Measurements from ENCODE around the gene GDPD1. TPM values are rescaled to one million over a fixed set of nuclear protein-coding genes. Genes with fewer than 3 reads are reported as not detected.
"Not testable (repeated sequence)": the region's sequence is repeated elsewhere in the genome, so short reads cannot be mapped to it uniquely, and the experiment has no call there.

Gene GDPD1
- total RNA-seq, 1 experiment from 2014 or later, result not detected

DNA sequence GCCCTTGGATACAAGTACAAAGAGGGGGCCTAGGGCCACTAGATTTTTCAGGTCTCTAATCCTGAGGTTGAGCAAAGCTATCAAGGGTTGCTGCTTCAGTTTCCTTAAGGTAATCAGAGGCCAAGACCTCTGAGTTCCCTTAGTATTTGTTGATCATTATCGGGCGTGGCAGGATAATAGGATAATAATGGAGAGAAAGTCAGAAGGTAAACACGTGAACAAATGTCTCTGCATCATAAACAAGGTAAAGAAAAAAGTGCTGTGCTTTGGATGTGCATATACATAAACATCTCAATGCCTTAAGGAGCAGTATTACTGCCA, 69.6 kb downstream of the GDPD1 start:
- H3K27me3 ChIP-seq, result no peaks in the 10 kb centered on the region
- no peaks in the 10 kb centered on the region for H3K36me3 ChIP-seq
- H3K4me3 ChIP-seq, result no peak overlapping the region
- DNase-seq, result no peak
- no peaks in the 10 kb centered on the region; the same call in 1 of the 2 replicates for H3K9me3 ChIP-seq

DNA sequence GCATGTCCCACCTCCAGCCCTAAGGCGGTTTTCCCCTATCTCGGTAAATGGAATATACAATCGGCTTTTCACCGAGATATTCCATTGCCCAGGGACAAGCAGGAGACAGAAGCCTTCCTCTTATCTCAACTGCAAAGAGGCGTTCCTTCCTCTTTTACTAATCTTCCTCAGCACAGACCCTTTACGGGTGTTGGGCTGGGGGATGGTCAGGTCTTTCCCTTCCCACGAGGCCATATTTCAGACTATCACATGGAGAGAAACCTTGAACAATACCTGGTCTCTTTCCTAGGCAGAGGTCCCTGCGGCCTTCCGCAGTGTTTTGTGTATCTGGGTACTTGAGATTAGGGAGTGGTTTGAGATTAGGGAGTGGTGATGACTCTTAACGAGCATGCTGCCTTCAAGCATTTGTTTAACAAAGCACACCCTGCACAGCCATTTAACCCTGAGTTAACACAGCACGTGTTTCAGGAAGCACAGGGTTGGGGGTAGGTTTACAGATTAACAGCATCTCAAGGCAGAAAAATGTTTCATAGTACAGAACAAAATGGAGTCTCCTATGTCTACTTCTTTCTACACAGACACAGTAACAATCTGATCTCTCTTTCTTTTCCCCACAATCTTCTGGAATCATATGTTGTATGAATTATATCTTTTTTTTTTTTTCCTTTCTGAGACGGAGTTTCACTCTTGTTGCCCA, 70.1 kb downstream of the GDPD1 start:
- not testable (repeated sequence) for H3K9me3 ChIP-seq, H3K27me3 ChIP-seq, H3K36me3 ChIP-seq, H3K4me3 ChIP-seq, DNase-seq

DNA sequence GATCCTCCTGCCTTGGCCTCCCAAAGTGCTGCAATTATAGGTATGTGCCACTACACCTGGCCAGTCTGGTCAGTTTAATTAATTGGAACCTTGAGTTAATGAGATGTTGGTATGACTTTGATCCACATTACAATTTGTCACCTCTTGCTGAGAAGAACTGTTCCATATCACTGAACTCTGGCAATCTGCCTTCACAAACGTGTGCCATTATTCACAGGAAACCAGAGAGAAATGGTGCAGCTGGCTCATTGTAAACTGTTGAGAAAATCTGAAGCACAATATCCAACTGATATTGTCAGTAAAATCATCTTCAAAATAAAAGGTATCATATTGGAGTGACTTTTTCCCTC, 71.8 kb downstream of the GDPD1 start:
- no peaks in the 10 kb centered on the region; the same call in 1 of the 2 replicates for H3K9me3 ChIP-seq
- H3K4me3 ChIP-seq, result no peak overlapping the region
- no peak for DNase-seq
- no peaks in the 10 kb centered on the region for H3K36me3 ChIP-seq
- H3K27me3 ChIP-seq, result no peaks in the 10 kb centered on the region

DNA sequence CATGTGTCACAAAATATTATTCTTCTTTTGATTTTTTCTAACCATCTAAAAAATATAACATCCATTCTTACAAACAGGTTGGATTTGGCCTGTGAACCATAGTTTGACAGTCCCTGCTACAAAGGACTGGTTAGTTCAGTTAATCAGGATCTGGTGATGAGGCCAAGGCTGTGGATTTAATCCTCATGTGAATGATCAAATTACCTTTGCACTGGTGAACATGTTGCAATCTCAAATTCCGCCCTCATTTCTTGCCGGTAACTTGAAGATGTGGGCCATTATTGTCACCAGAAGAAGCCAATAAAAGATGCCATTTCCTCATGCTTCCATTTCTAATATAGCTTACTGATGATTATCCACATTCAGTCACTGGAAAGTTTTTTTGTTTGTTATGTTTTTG, 75.9 kb downstream of the GDPD1 start:
- Histone ChIP-seq H3K36me3 (no peaks in the 10 kb centered on the region), H3K4me3 (no peak overlapping the region), H3K27me3 (no peaks in the 10 kb centered on the region; the same call in 1 of the 2 replicates), H3K9me3 (no peaks in the 10 kb centered on the region; the same call in 1 of the 2 replicates)
- DNase-seq, result no peak

DNA sequence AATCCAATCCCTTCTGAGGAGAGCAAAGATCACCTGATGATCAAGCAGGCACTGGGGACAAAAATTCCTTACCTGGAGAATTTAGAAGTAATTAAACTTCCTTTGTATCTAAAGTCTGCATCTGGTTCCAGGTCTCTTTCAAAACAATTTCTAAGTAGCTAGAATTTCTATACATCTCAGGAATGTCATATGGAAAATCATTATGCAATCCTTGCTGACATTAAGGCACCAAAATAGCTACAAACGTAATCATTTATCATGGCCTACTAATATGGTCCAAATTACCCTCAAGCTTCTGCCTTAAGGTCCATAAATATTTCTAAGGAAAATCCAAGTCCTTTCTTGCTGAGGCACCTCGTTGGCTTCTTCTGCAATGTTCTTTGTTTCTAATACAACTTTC, 78.2 kb downstream of the GDPD1 start:
- Histone ChIP-seq H3K36me3 (no peaks in the 10 kb centered on the region), H3K9me3 (no peaks in the 10 kb centered on the region), H3K4me3 (no peak overlapping the region), H3K27me3 (peaks cover 4% of the 10 kb centered on the region; the same call in 1 of the 2 replicates)
- no peak for DNase-seq

DNA sequence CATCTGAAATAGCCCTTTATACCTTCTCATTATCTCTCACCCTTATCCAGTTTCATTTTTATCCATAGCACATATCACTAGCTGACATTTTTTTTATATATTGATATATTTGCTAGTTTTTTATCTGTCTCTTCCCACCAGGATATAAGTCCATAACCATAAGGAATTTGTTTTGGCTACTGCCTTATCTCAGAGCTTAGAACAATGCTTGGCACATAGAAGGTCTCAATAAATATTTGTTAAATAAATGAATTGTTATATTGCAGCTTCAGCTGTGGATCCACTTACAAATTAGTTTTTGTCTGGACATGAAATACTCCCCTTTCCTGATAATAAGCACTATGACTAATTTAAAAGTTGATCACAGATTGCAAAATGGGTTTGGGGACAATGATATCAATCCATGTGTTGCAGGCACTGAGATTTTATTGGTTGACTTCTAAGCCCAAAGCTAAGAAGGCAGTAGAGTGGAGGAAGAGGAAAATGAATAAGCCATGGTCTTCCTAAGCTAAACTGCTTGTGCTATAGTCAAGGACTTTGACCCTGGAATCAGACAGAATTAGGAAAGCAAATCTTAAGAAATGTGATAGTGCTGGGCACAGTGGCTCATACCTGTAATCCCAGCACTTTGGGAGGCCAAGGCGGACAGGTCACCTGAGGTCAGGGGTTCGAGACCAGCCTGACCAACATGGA, 79.2 kb downstream of the GDPD1 start:
- DNase-seq, result no peak
- H3K27me3 ChIP-seq, result peaks cover 6% of the 10 kb centered on the region; the same call in 1 of the 2 replicates
- H3K9me3 ChIP-seq, result no peaks in the 10 kb centered on the region
- no peaks in the 10 kb centered on the region for H3K36me3 ChIP-seq
- H3K4me3 ChIP-seq, result no peak overlapping the region

DNA sequence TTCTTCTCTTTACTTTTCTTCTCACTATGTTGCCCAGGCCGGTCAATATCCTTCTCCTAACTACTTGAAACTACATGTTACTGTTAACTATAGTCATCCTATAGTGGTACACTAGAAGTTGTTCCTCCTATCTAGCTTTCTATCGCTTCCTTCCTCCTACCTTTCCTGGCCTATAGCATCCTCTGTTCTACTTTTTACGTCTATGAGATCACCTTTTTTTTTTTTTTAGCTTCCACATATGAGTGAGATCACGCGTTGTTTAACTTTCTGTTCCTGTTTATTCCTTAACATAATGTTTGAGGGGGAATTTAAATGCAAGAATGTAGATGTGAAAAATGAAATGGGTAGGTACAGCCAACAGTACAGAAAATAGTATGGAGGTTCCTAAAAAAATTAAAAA, 80.6 kb downstream of the GDPD1 start:
- Histone ChIP-seq H3K27me3 (peaks cover 6% of the 10 kb centered on the region; the same call in 1 of the 2 replicates), H3K9me3 (no peaks in the 10 kb centered on the region), H3K4me3 (no peak overlapping the region), H3K36me3 (no peaks in the 10 kb centered on the region)
- no peak for DNase-seq

DNA sequence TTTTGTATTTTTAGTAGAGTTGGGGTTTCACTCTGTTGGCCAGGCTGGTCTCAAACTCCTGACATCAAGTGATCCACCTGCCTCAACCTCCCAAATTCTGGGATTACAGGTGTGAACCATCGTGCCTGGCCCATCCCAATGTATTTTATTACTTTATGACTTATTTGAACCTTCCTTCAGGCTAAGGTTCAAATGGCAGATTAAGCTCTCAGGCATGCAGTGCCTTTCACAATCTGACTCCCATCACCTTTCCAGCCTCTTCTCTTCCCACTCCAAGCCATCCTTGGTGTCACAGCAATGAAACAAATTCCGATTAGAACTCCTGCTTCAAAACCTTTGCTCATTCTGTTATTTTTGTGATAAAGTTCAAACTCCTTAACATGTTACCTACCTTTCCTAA, 84.5 kb downstream of the GDPD1 start:
- H3K9me3 ChIP-seq, result no peaks in the 10 kb centered on the region
- peaks cover 6% of the 10 kb centered on the region; the same call in 1 of the 2 replicates for H3K27me3 ChIP-seq
- no peak overlapping the region for H3K4me3 ChIP-seq
- DNase-seq, result no peak
- no peaks in the 10 kb centered on the region for H3K36me3 ChIP-seq

DNA sequence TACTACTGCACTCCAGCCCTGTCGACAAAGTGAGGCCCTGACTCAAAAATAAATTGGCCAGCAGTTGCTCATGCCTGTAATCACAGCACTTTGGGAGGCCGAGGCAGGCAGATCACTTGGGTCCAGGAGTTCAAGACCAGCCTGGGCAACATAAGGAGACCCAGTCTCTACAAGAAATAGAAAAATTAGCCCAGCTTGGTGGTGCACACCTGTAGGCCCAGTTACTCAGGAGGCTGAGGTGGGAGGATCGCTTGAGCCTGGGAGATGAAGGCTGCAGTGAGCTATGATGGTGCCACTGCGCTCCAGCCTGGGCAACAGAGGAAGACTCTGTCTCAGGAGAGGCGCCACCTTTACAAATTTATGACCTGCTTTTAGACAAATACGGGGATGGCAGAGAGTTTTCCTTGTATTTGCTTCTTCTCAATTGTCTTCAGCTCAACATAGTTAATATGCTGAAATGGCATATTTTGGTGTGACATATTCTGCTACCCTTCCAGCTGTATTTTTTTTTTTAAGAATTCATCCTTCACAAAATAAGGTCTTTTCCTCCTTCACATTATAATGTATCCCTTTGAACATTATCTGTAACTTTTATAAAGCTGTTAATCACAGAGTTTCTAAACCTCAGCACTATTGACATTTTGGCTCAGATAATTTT, 90.1 kb downstream of the GDPD1 start:
- no peaks in the 10 kb centered on the region for H3K9me3 ChIP-seq
- DNase-seq, result no peak
- no peak overlapping the region for H3K4me3 ChIP-seq
- H3K27me3 ChIP-seq, result no peaks in the 10 kb centered on the region
- no peaks in the 10 kb centered on the region for H3K36me3 ChIP-seq

DNA sequence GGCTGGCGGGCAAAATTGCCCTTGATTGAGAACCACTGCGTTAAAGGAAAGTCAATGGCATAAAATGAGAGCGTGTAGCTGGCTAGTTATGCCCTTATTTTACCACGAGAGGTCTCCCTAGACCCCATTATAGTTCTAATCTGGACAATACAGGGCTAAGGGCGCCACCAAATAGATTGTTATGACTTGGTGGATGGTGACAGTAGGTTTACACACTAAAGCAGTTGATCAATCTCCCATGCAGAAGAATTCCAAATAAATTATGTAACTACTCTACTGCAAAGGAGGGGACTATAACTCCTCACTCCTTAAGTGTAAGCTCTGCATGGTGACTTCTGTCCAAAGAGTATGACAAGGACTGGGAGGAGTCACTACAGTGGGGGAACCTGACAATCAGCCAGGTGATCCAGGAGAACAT, 90.7 kb downstream of the GDPD1 start:
- no peak for DNase-seq
- H3K9me3 ChIP-seq, result no peaks in the 10 kb centered on the region
- no peak overlapping the region for H3K4me3 ChIP-seq
- no peaks in the 10 kb centered on the region for H3K36me3 ChIP-seq
- no peaks in the 10 kb centered on the region for H3K27me3 ChIP-seq

DNA sequence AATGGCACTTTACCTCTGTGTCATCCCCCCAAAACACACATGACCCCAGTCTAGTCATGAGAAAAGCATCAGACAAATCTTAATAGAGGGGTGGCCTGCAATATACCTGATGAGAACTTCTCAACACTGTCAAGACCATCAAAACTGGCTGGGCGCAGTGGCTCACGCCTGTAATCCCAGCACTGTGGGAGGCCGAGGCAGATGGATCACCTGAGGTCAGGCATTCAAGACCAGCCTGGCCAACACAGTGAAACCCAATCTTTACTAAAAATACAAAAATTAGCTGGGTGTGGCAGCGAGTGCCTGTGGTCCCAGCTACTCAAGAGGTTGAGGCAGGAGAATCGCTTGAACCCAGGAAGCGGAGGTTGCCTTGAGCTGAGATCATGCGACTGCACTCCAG, 91.2 kb downstream of the GDPD1 start:
- not testable (repeated sequence) for H3K27me3 ChIP-seq, DNase-seq, H3K4me3 ChIP-seq, H3K36me3 ChIP-seq, H3K9me3 ChIP-seq

DNA sequence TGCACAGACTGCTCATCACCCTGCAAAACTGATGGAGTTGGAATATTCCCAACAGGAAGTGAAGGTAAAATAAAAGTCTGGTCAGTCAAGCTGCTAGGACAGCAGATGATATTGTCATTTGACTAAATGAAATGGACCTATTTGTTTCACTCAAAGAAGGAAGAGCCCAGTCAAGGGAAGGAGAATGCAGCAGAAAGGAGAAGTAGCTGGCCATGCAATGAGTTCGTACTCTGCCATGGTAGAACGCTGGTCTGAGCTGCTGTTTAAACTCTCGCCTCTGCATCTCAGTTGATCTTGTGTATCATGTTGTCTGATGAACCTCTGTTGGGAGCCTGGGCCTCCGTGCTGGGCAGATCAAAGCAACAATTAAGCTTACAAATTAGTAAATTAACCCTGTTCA, 95.6 kb downstream of the GDPD1 start:
- Histone ChIP-seq H3K27me3 (no peaks in the 10 kb centered on the region), H3K36me3 (no peaks in the 10 kb centered on the region), H3K9me3 (no peaks in the 10 kb centered on the region), H3K4me3 (no peak overlapping the region)
- DNase-seq, result no peak

Other genes starting within 250 kb of the GDPD1 start
- 9.1 and 10.6 TPM in 2 replicates for gene TRIM37, start 113.6 kb upstream of the GDPD1 start, total RNA-seq (2014; rRNA removed; shearing (Covaris generic); ENCODE audit: low replicate concordance)
- gene SKA2, start 65.3 kb upstream of the GDPD1 start, total RNA-seq (2014; rRNA removed; shearing (Covaris generic); ENCODE audit: low replicate concordance), result 118 and 230 TPM in 2 replicates
- 27.6 and 30.4 TPM in 2 replicates for gene PRR11, start 64.8 kb upstream of the GDPD1 start, total RNA-seq (2014; rRNA removed; shearing (Covaris generic); ENCODE audit: low replicate concordance)
- 21.2 and 25.6 TPM in 2 replicates for gene SMG8, start 10.5 kb upstream of the GDPD1 start, total RNA-seq (2014; rRNA removed; shearing (Covaris generic); ENCODE audit: low replicate concordance)
- 1.4 and 1.9 TPM in 2 replicates for gene YPEL2, start 111.1 kb downstream of the GDPD1 start, total RNA-seq (2014; rRNA removed; shearing (Covaris generic); ENCODE audit: low replicate concordance)